Raji (cell line): ENCODE data around the gene CT45A6.
"Not testable (repeated sequence)": the region's sequence is repeated elsewhere in the genome, so short reads cannot be mapped to it uniquely, and the experiment has no call there.

Experiments used
- POLR2A ChIP-seq: IDR thresholded peaks from 2 replicates; pipeline ENCODE4 v1.6.1; 2011; ENCODE audit warnings: low read depth, low read length, control low read depth; ENCODE audit not compliant: insufficient read depth

Gene CT45A6

GRCh38 chrX:135802687-135803086, at the start of gene CT45A6:
TSS of gene CT45A6 (minus strand) at chrX:135802787. CDS start at chrX:135798993, 3,794 bp downstream.
- not testable (repeated sequence) for TF ChIP-seq POLR2A

GRCh38 chrX:135837180-135837579, 34.6 kb upstream of the CT45A6 start, which contains the start of gene CT45A7:
TSS of gene CT45A7 (minus strand) at chrX:135837280. CDS start at chrX:135833533, 3,747 bp downstream.
- not testable (repeated sequence) for TF ChIP-seq POLR2A

GRCh38 chrX:135819912-135820311, 17.3 kb upstream of the CT45A6 start, which contains the start of gene CT45A2:
TSS of gene CT45A2 (minus strand) at chrX:135820012. CDS start at chrX:135816265, 3,747 bp downstream.
- TF ChIP-seq POLR2A: not testable (repeated sequence)

GRCh38 chrX:135785403-135785802, 17.2 kb downstream of the CT45A6 start, which contains the start of gene CT45A5:
TSS of gene CT45A5 (minus strand) at chrX:135785503. CDS start at chrX:135781729, 3,774 bp downstream.
- TF ChIP-seq POLR2A: not testable (repeated sequence)

GRCh38 chrX:135768091-135768490, 34.5 kb downstream of the CT45A6 start, which contains the start of gene CT45A3:
TSS of gene CT45A3 (minus strand) at chrX:135768191. CDS start at chrX:135764444, 3,747 bp downstream.
- not testable (repeated sequence) for TF ChIP-seq POLR2A
